Right atrium auricular region (tissue), 2 donors: ENCODE data around the gene ATP11A. TPM values are rescaled to one million over a fixed set of nuclear protein-coding genes. Genes with fewer than 3 reads are reported as not detected.
A peak's percentile ranks its signal among the peaks of the same experiment; 100 is the strongest.

Experiments used
- DNase-seq: peaks from one replicate; pipeline ENCODE4 v3.0.0-alpha.2; 2019; ENCODE audit warnings: low spot score
- H3K27ac ChIP-seq, 2 donors: fragments of 200-600 bp; sonication (generic); 1 replicate in 1 of 2; 2 replicates in 1 of 2; pipeline ENCODE4 v1.5.1; 2016 to 2019
- H3K27me3 ChIP-seq, 2 donors: fragments of 200-600 bp; sonication (generic); one replicate each; pipeline versions ENCODE4 v1.5.1 to v1.6.0; 2017 to 2019
- H3K36me3 ChIP-seq: fragments of 200-600 bp; sonication (generic); one replicate; pipeline ENCODE4 v1.5.1; 2016
- H3K4me1 ChIP-seq, 2 donors: fragments of 200-600 bp; sonication (generic); one replicate each; pipeline versions ENCODE4 v1.5.1 to v1.6.0; 2017 to 2019
- H3K4me3 ChIP-seq, 2 donors: fragments of 200-600 bp; sonication (generic); 1 replicate in 1 of 2; 2 replicates in 1 of 2; pipeline ENCODE4 v1.5.1; 2017 to 2019; ENCODE audit warnings: mild to moderate bottlenecking in 1 of 2, moderate library complexity in 1 of 2
- H3K9me3 ChIP-seq, 2 donors: fragments of 200-600 bp; sonication (generic); one replicate each; pipeline ENCODE4 v1.5.1; 2019
- total RNA-seq, 2 donors: library from RNA; depleted of rRNA; stranded (reverse); fragments of >200 nt; gene quantifications; one replicate each; pipeline ENCODE4 v1.1.0, GENCODE V29; 2016
- TF ChIP-seq, protein P1 (sequence below), 2 donors: fragments of 200-600 bp; sonication (generic); IDR thresholded peaks; one replicate each; pipeline ENCODE4 v1.5.1; 2019; ENCODE audit warnings: antibody characterized with exemption in 2 of 2

Gene ATP11A
- total RNA-seq, 2 donors from 2014 or later = 31.8 to 48.6 TPM

DNA sequence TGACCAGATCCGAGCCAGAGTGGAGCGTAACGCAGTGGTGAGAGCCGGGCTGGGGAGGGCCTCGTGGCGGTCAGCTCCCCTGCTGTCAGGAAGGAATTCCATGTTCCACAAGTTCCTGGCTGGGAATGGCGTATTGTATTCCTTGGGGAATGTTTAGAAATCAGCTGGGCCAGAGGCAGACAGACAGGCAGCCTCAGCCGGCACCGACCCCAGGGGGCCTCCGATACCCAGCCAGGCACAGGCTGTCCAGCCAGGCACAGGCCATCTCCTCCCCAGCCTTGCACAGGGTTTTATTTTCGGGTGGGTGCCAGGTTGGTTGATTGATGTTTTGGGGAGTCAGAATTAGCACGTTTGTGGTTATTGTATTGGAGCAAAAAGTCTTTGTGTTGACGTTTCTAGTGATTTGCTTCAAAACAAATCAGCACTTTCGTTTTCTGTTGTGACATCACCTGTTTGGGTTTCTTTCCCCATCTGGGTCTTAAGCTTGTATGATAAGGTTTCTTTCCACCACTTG is 152.6 kb downstream of the ATP11A start:
- Histone ChIP-seq H3K9me3 (no peaks in the 10 kb centered on the region), H3K4me1 (peaks cover 0 to 22% of the 10 kb centered on the region in 2 donors), H3K4me3 (no peak overlapping the region), H3K36me3 (peaks cover 32% of the 10 kb centered on the region), H3K27ac (peak overlapping the region; percentile 61 to 73), H3K27me3 (no peaks in the 10 kb centered on the region)
- DNase-seq = peak; percentile 77
- TF ChIP-seq, protein P1, sequence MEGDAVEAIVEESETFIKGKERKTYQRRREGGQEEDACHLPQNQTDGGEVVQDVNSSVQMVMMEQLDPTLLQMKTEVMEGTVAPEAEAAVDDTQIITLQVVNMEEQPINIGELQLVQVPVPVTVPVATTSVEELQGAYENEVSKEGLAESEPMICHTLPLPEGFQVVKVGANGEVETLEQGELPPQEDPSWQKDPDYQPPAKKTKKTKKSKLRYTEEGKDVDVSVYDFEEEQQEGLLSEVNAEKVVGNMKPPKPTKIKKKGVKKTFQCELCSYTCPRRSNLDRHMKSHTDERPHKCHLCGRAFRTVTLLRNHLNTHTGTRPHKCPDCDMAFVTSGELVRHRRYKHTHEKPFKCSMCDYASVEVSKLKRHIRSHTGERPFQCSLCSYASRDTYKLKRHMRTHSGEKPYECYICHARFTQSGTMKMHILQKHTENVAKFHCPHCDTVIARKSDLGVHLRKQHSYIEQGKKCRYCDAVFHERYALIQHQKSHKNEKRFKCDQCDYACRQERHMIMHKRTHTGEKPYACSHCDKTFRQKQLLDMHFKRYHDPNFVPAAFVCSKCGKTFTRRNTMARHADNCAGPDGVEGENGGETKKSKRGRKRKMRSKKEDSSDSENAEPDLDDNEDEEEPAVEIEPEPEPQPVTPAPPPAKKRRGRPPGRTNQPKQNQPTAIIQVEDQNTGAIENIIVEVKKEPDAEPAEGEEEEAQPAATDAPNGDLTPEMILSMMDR (IDR thresholded peaks at IDR 0.05) = no peak

- Histone ChIP-seq H3K4me3 (no peak overlapping the region), H3K36me3 (peaks cover 33% of the 10 kb centered on the region), H3K9me3 (no peaks in the 10 kb centered on the region), H3K4me1 (peaks cover 0 to 22% of the 10 kb centered on the region in 2 donors), H3K27me3 (no peaks in the 10 kb centered on the region), H3K27ac (peak overlapping the region; percentile 61 to 73)
- DNase-seq = no peak
- TF ChIP-seq, protein P1 (IDR thresholded peaks at IDR 0.05) = no peak
Measured at GRCh38 chr13:112842931-112843391, 153.1 kb downstream of the ATP11A start.

- peaks cover 0 to 22% of the 10 kb centered on the region in 2 donors for H3K4me1 ChIP-seq
- no peak overlapping the region for H3K4me3 ChIP-seq
- peaks cover 27% of the 10 kb centered on the region for H3K36me3 ChIP-seq
- peak overlapping the region; percentile 61 to 73 for H3K27ac ChIP-seq
- H3K27me3 ChIP-seq = no peaks in the 10 kb centered on the region
- H3K9me3 ChIP-seq = no peaks in the 10 kb centered on the region
- TF ChIP-seq, protein P1 (IDR thresholded peaks at IDR 0.05) = no peak
- no peak for DNase-seq
Measured at GRCh38 chr13:112843392-112844111, 153.7 kb downstream of the ATP11A start.

DNA sequence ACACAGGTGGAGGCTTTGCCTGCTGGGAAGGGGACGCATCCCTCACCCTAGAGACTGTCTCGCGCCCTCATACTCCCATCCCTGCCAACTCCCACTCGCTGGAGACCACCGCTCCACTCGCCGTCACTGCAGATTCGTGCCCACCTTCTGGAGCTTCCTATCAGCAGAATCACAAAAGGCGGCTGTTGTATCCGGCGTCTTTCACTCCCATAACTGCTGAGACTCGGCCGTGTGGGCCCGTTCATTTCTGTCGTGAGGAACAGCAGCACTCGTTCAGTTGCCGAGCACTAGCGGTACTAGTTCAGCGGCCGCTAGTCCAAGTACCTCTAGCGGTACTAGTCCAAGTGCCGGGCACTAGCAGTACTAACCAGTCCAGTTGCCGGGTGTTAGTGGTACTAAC is 154.6 kb downstream of the ATP11A start:
- H3K36me3 ChIP-seq = peaks cover 18% of the 10 kb centered on the region
- DNase-seq = no peak

DNA sequence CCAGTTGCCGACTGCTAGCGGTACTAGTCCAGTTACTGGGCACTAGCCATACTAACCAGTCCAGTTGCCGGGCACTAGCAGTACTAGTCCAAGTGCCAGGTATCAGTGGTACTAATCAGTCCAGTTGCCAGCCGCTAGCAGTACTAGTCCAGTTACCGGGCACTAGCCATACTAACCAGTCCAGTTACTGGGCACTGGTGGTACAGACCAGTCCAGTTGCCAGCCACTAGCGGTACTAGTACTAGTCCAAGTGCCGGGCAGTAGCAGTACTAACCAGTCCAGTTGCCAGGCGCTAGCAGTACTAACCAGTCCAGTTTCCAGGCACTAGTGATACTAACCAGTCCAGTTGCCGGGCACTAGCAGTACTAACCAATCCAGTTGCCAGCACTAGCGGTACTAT is 155.0 kb downstream of the ATP11A start:
- H3K27me3 ChIP-seq = no peaks in the 10 kb centered on the region
- TF ChIP-seq, protein P1 (IDR thresholded peaks at IDR 0.05) = no peak
- peaks cover 0 to 22% of the 10 kb centered on the region in 2 donors for H3K4me1 ChIP-seq
- H3K27ac ChIP-seq = no peak overlapping the region
- H3K9me3 ChIP-seq = no peaks in the 10 kb centered on the region
- H3K4me3 ChIP-seq = no peak overlapping the region
- H3K36me3 ChIP-seq = peaks cover 15% of the 10 kb centered on the region
- no peak for DNase-seq

More for the DNA sequence above, 154.6 kb downstream of the ATP11A start:
- H3K27ac ChIP-seq = no peak overlapping the region
- no peak overlapping the region for H3K4me3 ChIP-seq
- no peaks in the 10 kb centered on the region for H3K9me3 ChIP-seq
- peaks cover 0 to 22% of the 10 kb centered on the region in 2 donors for H3K4me1 ChIP-seq
- H3K27me3 ChIP-seq = no peaks in the 10 kb centered on the region
- TF ChIP-seq, protein P1 (IDR thresholded peaks at IDR 0.05) = no peak
